Activated CD4-positive, alpha-beta T cell treated with anti-CD3 and anti-CD28 coated beads for 36 hours (primary cell): ENCODE results near the gene CCDC38. TPM values are rescaled to one million over a fixed set of nuclear protein-coding genes. Genes with fewer than 3 reads are reported as not detected.
"Not testable (repeated sequence)": the region's sequence is repeated elsewhere in the genome, so short reads cannot be mapped to it uniquely, and the experiment has no call there.

ENCODE experiments used
- ATAC-seq: fragments of 200-7000 bp; cut with Tn5 transposase; one replicate; pipeline ENCODE4 v1.10.0; 2021; ENCODE audit warnings: mild to moderate bottlenecking, moderate library complexity
- CTCF ChIA-PET: fragments of 350-600 bp; sonication (Branson Sonifier 250); formaldehyde crosslinking; loops from one replicate; lab custom pipeline; 2021; ENCODE audit warnings: antibody characterized with exemption; lab: Charles Lee
- POLR2A ChIA-PET: fragments of 350-600 bp; sonication (Branson Sonifier 250); formaldehyde crosslinking; loops from one replicate; lab custom pipeline; 2021; ENCODE audit warnings: antibody characterized with exemption, inconsistent platforms; lab: Charles Lee
- DNase-seq: peaks from one replicate; pipeline ENCODE4 v3.0.0-alpha.2; 2020
- H3K27ac Mint-ChIP-seq: one replicate; pipeline ENCODE4 v1.8.0; 2021; ENCODE audit warnings: mixed read lengths
- H3K27me3 Mint-ChIP-seq: one replicate; pipeline ENCODE4 v1.8.0; 2021; ENCODE audit warnings: mixed read lengths
- H3K36me3 Mint-ChIP-seq: one replicate; pipeline ENCODE4 v1.8.0; 2021; ENCODE audit warnings: low read depth, mixed read lengths
- H3K4me1 Mint-ChIP-seq: one replicate; pipeline ENCODE4 v1.8.0; 2021; ENCODE audit warnings: mixed read lengths
- H3K4me3 Mint-ChIP-seq: one replicate; pipeline ENCODE4 v1.8.0; 2021; ENCODE audit warnings: mild to moderate bottlenecking, moderate library complexity, mixed read lengths
- H3K9me3 Mint-ChIP-seq: one replicate; pipeline ENCODE4 v1.8.0; 2021; ENCODE audit warnings: low read depth, mixed read lengths
- intact Hi-C, 2 experiments: fragments of 100-400 bp; cut with DNase I in 1 of 2; cut with micrococcal nuclease in 1 of 2; formaldehyde crosslinking; loops; one replicate each; pipeline versions ENCODE4 v1.14.2 to v1.15.1; 2022 to 2024; cut with DNase I, micrococcal nuclease
- total RNA-seq, 2 experiments: library from RNA; stranded (reverse); gene quantifications; one replicate each; pipeline ENCODE4 v1.2.3, GENCODE V29; 2021

The CCDC38 gene
- total RNA-seq, 2 experiments from 2014 or later: 0.21 TPM; not detected in 1

DNA sequence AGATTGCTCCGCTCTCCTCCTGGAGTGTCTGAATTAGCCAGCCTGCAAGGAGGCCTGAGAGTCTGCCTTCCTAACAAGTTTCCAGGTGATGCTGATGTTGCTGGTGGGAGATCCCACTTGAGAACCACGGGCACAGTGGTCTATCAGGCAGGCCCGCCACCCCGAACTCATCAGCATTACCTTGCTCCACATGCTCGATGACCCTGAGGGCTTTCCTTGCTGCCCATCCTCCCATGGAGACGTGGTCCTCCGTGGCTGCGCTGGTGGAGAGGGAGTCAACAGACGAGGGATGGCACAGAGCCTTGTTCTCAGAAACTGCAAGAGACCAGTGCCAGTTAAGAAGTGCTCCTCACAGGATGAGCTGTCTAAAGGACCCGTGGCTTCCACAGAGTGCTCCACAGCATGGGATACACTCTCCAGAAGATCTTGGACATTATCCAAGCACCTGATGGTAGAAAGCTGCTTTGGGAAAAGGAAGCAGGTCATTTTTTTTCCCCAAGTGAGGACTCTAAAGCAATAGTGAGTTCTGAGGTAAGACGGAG lies 35.4 kb upstream of the CCDC38 start:
- ATAC-seq (no peak), DNase-seq (no peak)
- Mint-ChIP-seq H3K4me3 (no peak overlapping the region), H3K9me3 (no peaks in the 10 kb centered on the region), H3K4me1 (no peaks in the 10 kb centered on the region), H3K27me3 (no peaks in the 10 kb centered on the region), H3K36me3 (no peaks in the 10 kb centered on the region), H3K27ac (no peak overlapping the region)
- POLR2A ChIA-PET: interaction anchor here (0.6 kb wide), 1 partner anchor 218 kb away, joined by 6 read pairs; no protein-coding TSS in a partner anchor
- intact Hi-C loops: no loop called here
- CTCF ChIA-PET: interaction anchor here (3.0 kb wide), 1 partner anchor 21 kb away, joined by 10 read pairs; no protein-coding TSS in a partner anchor

GRCh38 chr12:95976416-95976832 lies 34.0 kb upstream of the CCDC38 start:
- Mint-ChIP-seq H3K4me3 (no peak overlapping the region), H3K27ac (no peak overlapping the region), H3K4me1 (no peaks in the 10 kb centered on the region), H3K27me3 (no peaks in the 10 kb centered on the region), H3K9me3 (no peaks in the 10 kb centered on the region), H3K36me3 (no peaks in the 10 kb centered on the region)
- CTCF ChIA-PET: interaction anchor here (0.6 kb wide), 1 partner anchor 971 kb away, joined by 3 read pairs; no protein-coding TSS in a partner anchor
- DNase-seq (no peak), ATAC-seq (no peak)
- intact Hi-C loops: no loop called here
- POLR2A ChIA-PET: no interaction called here

- Mint-ChIP-seq H3K27me3 (no peaks in the 10 kb centered on the region), H3K4me1 (no peaks in the 10 kb centered on the region), H3K27ac (no peak overlapping the region), H3K36me3 (no peaks in the 10 kb centered on the region), H3K4me3 (no peak overlapping the region), H3K9me3 (no peaks in the 10 kb centered on the region)
- CTCF ChIA-PET: no interaction called here
- ATAC-seq: no peak
- no peak for DNase-seq
- intact Hi-C loops: no loop called here
- POLR2A ChIA-PET: no interaction called here
Measured at GRCh38 chr12:95975491-95975890, 33.1 kb upstream of the CCDC38 start.

- Mint-ChIP-seq H3K4me3 (no peak overlapping the region), H3K27ac (no peak overlapping the region)
- ATAC-seq: no peak
Measured at GRCh38 chr12:95974358-95974757, 31.9 kb upstream of the CCDC38 start.

DNA sequence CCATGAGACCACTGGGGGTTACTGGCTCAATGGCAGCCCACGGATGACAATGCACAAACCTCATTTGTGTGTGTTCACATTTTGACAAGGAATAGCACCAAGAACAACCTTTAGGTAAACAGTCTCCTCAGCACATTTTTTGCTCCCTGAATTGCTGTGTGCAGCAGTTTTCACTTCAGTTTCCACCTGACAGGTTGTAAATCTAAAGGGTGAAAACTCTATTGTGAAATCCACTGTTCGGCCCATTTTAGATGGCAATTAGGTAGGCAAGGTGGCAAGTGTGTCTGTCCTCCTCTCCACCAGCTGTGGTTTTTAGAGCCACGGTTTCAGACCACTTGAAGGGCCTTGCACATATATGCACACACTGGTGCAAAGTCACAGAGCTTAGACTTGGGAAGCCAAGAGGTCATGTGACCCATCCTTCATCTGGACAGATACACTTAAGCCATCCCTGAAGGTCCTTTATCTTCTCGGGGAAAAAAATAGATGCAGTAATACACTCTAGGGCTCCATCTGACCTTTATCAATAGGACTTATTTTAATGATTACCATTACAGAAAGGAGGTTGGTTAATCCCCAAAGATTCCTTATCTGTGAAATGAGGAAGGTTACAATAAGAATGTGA lies 30.5 kb upstream of the CCDC38 start:
- Mint-ChIP-seq H3K27ac (no peak overlapping the region), H3K36me3 (no peaks in the 10 kb centered on the region), H3K4me3 (no peak overlapping the region), H3K9me3 (no peaks in the 10 kb centered on the region), H3K4me1 (no peaks in the 10 kb centered on the region), H3K27me3 (no peaks in the 10 kb centered on the region)
- no peak for ATAC-seq
- ChIA-PET CTCF (no interaction called here), POLR2A (interaction anchor here (0.6 kb wide), 1 partner anchor 164 kb away, joined by 3 read pairs; no protein-coding TSS in a partner anchor)
- intact Hi-C loops: no loop called here
- DNase-seq: no peak

More at GRCh38 chr12:95974358-95974757, 31.9 kb upstream of the CCDC38 start:
- Mint-ChIP-seq H3K4me1 (no peaks in the 10 kb centered on the region), H3K9me3 (no peaks in the 10 kb centered on the region), H3K27me3 (no peaks in the 10 kb centered on the region), H3K36me3 (no peaks in the 10 kb centered on the region)
- POLR2A ChIA-PET: no interaction called here
- no peak for DNase-seq
- CTCF ChIA-PET: interaction anchor here (0.6 kb wide), 1 partner anchor 934 kb away, joined by 3 read pairs; no protein-coding TSS in a partner anchor
- intact Hi-C loops: no loop called here

DNA sequence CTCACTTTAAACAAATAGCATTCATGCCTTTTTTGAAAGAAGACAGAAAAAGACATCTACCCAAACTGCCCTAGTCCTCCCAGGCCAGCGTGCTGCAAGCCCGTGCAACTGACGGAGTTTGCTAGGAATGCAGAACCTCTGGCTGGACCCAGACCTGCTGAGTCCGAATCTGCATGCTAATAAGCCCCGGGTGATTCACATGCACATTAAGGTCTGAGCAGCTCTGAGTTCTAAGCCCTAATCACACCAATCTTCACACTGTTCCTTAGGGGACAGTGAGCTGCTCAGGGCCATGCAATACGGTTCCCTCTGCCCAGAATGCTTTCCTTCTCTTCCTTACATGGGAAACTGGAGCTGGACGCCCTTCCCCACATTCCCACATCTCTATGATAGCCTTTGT lies 28.5 kb upstream of the CCDC38 start:
- DNase-seq (no peak), ATAC-seq (no peak)
- no peaks in the 10 kb centered on the region for H3K27me3 Mint-ChIP-seq
- H3K4me1 Mint-ChIP-seq: no peaks in the 10 kb centered on the region
- H3K9me3 Mint-ChIP-seq: no peaks in the 10 kb centered on the region
- peaks cover 3% of the 10 kb centered on the region for H3K36me3 Mint-ChIP-seq
- no peak overlapping the region for H3K27ac Mint-ChIP-seq
- POLR2A ChIA-PET: no interaction called here
- intact Hi-C loops: no loop called here
- no peak overlapping the region for H3K4me3 Mint-ChIP-seq
- CTCF ChIA-PET: no interaction called here

DNA sequence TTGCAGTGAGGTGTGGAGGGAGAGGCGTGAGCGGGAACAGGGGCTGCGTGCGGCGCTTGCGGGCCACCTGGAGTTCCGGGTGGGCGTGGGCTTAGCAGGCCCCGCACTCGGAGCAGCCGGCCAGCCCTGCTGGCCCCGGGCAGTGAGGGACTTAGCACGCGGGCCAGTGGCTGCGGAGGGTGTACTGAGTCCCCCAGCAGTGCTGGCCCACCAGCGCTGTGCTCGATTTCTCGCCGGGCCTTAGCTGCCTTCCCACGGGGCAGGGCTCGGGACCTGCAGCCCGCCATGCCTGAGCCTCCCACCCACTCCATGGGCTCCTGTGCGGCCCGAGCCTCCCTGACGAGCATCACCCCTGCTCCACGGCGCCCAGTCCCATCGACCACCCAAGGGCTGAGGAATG lies 26.7 kb upstream of the CCDC38 start:
- POLR2A ChIA-PET, CTCF ChIA-PET, intact Hi-C loops: not testable (repeated sequence)

GRCh38 chr12:95967301-95967700 lies 24.9 kb upstream of the CCDC38 start:
- intact Hi-C loops: no loop called here
- Mint-ChIP-seq H3K4me3 (no peak overlapping the region), H3K27ac (no peak overlapping the region), H3K27me3 (no peaks in the 10 kb centered on the region), H3K4me1 (no peaks in the 10 kb centered on the region), H3K36me3 (peaks cover 3% of the 10 kb centered on the region), H3K9me3 (no peaks in the 10 kb centered on the region)
- ChIA-PET CTCF (interaction anchor here (0.6 to 1.6 kb wide), 2 partner anchors 27 to 48 kb away, joined by 3 read pairs; no protein-coding TSS in a partner anchor), POLR2A (no interaction called here)
- ATAC-seq: no peak
- DNase-seq: no peak

More for the DNA sequence above, 26.7 kb upstream of the CCDC38 start:
- not testable (repeated sequence) for H3K27me3 Mint-ChIP-seq, H3K4me3 Mint-ChIP-seq, H3K36me3 Mint-ChIP-seq, H3K27ac Mint-ChIP-seq, H3K4me1 Mint-ChIP-seq, H3K9me3 Mint-ChIP-seq, DNase-seq, ATAC-seq

GRCh38 chr12:95966287-95966870 lies 24.0 kb upstream of the CCDC38 start:
- DNase-seq: no peak
- Mint-ChIP-seq H3K27me3 (no peaks in the 10 kb centered on the region), H3K36me3 (peaks cover 3% of the 10 kb centered on the region), H3K4me3 (no peak overlapping the region), H3K4me1 (no peaks in the 10 kb centered on the region), H3K27ac (no peak overlapping the region), H3K9me3 (no peaks in the 10 kb centered on the region)
- POLR2A ChIA-PET: no interaction called here
- no peak for ATAC-seq
- CTCF ChIA-PET: interaction anchor here (1.5 to 1.6 kb wide), 2 partner anchors 41 to 47 kb away, joined by 3 to 5 read pairs; no protein-coding TSS in a partner anchor
- intact Hi-C loops: no loop called here

GRCh38 chr12:95963096-95963495 lies 20.7 kb upstream of the CCDC38 start:
- Mint-ChIP-seq H3K9me3 (no peaks in the 10 kb centered on the region), H3K27me3 (no peaks in the 10 kb centered on the region), H3K27ac (no peak overlapping the region), H3K4me1 (no peaks in the 10 kb centered on the region), H3K36me3 (peaks cover 3% of the 10 kb centered on the region), H3K4me3 (no peak overlapping the region)
- DNase-seq (no peak), ATAC-seq (no peak)
- intact Hi-C loops: no loop called here
- CTCF ChIA-PET: interaction anchor here (1.0 to 1.3 kb wide), 2 partner anchors 19 to 26 kb away, joined by 3 read pairs; no protein-coding TSS in a partner anchor
- POLR2A ChIA-PET: no interaction called here

DNA sequence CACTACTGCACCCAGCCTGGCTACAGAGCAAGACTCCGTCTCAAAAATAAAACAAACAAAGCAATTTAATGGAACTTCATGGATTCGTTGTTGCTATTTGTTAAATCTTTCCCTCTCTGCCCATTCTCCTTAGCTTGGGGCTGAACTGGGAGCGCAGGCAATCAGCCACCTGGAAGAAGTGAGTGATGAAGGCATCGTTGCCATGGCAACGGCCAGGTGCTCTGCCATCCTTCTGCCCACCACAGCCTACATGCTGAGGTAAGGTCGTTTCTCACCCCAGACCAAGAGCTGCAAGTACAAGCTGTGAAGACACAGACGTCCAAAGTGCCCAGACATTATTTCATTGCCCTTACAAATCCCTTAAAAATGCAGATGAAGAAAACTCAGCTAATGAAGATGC lies 19.8 kb upstream of the CCDC38 start:
- DNase-seq (no peak), ATAC-seq (no peak)
- ChIA-PET POLR2A (no interaction called here), CTCF (interaction anchor here (0.8 to 1.3 kb wide), 3 partner anchors 9 to 27 kb away, joined by 3 read pairs; no protein-coding TSS in a partner anchor)
- H3K27ac Mint-ChIP-seq: no peak overlapping the region
- intact Hi-C loops: no loop called here
- no peak overlapping the region for H3K4me3 Mint-ChIP-seq
- H3K27me3 Mint-ChIP-seq: no peaks in the 10 kb centered on the region
- peaks cover 3% of the 10 kb centered on the region for H3K36me3 Mint-ChIP-seq
- H3K9me3 Mint-ChIP-seq: no peaks in the 10 kb centered on the region
- H3K4me1 Mint-ChIP-seq: no peaks in the 10 kb centered on the region
